ENCODE results near the gene PLAAT5. TPM values are rescaled to one million over a fixed set of nuclear protein-coding genes. Genes with fewer than 3 reads are reported as not detected.

PLAAT5 gene
- total RNA-seq, 1 experiment from 2014 or later, result 2.3 TPM

DNA sequence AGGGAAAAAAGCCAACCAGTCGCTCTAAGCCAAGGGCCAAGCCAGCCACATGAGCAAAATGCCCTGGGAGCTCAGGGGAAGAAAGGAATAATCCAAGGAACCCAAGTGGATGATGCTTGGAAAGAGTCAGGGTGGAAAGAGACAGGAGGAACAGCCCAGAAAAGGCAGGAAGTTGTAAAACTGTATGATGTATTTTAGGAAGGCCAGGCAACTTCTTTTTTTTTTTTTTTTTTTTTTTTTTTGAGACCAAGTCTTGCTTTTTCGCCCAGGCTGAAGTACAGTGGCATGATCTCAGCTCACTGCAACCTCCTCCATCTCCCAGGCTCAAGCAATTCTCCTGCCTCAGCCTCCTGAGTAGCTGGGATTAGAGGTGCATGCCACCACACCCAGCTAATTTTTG, 16.5 kb upstream of the PLAAT5 start:
- Mint-ChIP-seq H3K27ac (ENCODE audit: unreplicated experiment) (no peak overlapping the region), H3K4me1 (ENCODE audit: low read depth, unreplicated experiment) (no peaks in the 10 kb centered on the region), H3K4me3 (ENCODE audit: unreplicated experiment) (no peak overlapping the region), H3K27me3 (ENCODE audit: insufficient read depth, unreplicated experiment) (no peaks in the 10 kb centered on the region), H3K36me3 (ENCODE audit: insufficient read depth, unreplicated experiment) (no peaks in the 10 kb centered on the region), H3K9me3 (ENCODE audit: unreplicated experiment) (peaks cover 14% of the 10 kb centered on the region)
- ChIA-PET CTCF (interaction anchor here (1.2 to 2.5 kb wide), 4 partner anchors 14 to 86 kb away, joined by 4 to 22 read pairs (median 12); partner anchors contain the start of gene PLAAT5), POLR2A (no interaction called here)
- Histone ChIP-seq H3K27me3 (replicated peaks; ENCODE audit: control insufficient read depth, insufficient read depth, low read length) (no peaks in the 10 kb centered on the region), H3K4me3 (ENCODE audit: low read depth, low read length) (no peak overlapping the region), H3K4me1 (peaks cover 7% of the 10 kb centered on the region), H3K36me3 (ENCODE audit: control insufficient read depth, insufficient read depth, low read length) (no peaks in the 10 kb centered on the region), H3K9me3 (no peaks in the 10 kb centered on the region)
- intact Hi-C loops (cut with micrococcal nuclease; ENCODE audit: unreplicated experiment), result no loop called here
- TF ChIP-seq, protein P1, sequence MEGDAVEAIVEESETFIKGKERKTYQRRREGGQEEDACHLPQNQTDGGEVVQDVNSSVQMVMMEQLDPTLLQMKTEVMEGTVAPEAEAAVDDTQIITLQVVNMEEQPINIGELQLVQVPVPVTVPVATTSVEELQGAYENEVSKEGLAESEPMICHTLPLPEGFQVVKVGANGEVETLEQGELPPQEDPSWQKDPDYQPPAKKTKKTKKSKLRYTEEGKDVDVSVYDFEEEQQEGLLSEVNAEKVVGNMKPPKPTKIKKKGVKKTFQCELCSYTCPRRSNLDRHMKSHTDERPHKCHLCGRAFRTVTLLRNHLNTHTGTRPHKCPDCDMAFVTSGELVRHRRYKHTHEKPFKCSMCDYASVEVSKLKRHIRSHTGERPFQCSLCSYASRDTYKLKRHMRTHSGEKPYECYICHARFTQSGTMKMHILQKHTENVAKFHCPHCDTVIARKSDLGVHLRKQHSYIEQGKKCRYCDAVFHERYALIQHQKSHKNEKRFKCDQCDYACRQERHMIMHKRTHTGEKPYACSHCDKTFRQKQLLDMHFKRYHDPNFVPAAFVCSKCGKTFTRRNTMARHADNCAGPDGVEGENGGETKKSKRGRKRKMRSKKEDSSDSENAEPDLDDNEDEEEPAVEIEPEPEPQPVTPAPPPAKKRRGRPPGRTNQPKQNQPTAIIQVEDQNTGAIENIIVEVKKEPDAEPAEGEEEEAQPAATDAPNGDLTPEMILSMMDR (IDR thresholded peaks at IDR 0.05; ENCODE audit: insufficient read depth in 1 of 2, low read depth in 1 of 2, low read length in 1 of 2, severe bottlenecking in 1 of 2, unreplicated experiment in 1 of 2), result no peak
- DNase-seq, result no peak
- no TSS peak for BruUV-seq (replicated peaks)

GRCh38 chr11:63506876-63507275, 15.9 kb upstream of the PLAAT5 start:
- H3K4me1 Mint-ChIP-seq (ENCODE audit: low read depth, unreplicated experiment), result peaks cover 6% of the 10 kb centered on the region
- no peak overlapping the region for H3K27ac Mint-ChIP-seq (ENCODE audit: unreplicated experiment)

DNA sequence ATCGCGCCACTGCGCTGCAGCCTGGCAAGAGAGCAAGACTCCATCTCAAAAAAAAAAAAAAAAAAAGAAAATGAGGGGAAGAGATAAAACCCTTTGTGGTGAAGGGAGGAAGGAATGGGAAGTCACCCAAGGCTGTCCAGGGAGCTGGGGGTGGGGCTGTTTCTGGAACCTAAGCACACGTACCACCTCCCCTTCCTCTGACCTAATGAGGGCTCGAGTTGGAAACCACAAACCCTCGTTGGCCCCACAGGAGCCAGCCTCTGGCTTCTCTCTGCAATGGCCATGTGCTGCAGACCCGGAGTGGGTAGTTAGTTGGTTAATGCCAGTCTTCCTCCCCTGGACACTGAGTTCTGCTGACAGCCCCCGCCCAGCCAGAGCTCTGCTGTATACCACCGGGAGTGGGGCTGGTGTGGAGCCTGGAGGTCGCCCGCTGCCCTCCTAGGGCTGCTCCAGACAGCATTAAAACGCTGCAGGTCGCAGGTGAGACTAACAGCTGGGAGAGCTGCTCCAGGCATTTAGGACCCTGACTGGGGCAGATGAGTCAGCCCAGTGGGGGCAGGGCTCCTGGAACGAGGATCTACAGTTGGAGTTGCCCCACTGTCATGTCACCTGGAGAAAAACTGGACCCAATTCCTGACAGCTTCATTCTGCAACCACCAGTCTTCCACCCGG, 15.0 kb upstream of the PLAAT5 start, which contains the start of gene LGALS12:
Gene LGALS12, plus strand, starts transcription at position 228 of the 672 bp plus-strand sequence. Its CDS starts 375 bp downstream, at position 603.
- peaks cover 7% of the 10 kb centered on the region for H3K4me1 Mint-ChIP-seq (ENCODE audit: low read depth, unreplicated experiment)
- H3K4me1 ChIP-seq, result peaks cover 7% of the 10 kb centered on the region
- no peak within 1 kb of the TSS for H3K27ac Mint-ChIP-seq (ENCODE audit: unreplicated experiment)
- CTCF ChIA-PET, result interaction anchor here (1.0 kb wide), 1 partner anchor 27 kb away, joined by 4 read pairs; no protein-coding TSS in a partner anchor
- H3K4me3 Mint-ChIP-seq (ENCODE audit: unreplicated experiment), result no peak within 1 kb of the TSS
- no peaks in the 10 kb centered on the region for H3K36me3 ChIP-seq (ENCODE audit: control insufficient read depth, insufficient read depth, low read length)
- no peak within 1 kb of the TSS for H3K4me3 ChIP-seq (ENCODE audit: low read depth, low read length)
- POLR2A ChIA-PET, result no interaction called here
- H3K9me3 ChIP-seq, result no peaks in the 10 kb centered on the region
- no peaks in the 10 kb centered on the region for H3K27me3 ChIP-seq (replicated peaks; ENCODE audit: control insufficient read depth, insufficient read depth, low read length)
- TF ChIP-seq, protein P1 (IDR thresholded peaks at IDR 0.05; ENCODE audit: insufficient read depth in 1 of 2, low read depth in 1 of 2, low read length in 1 of 2, severe bottlenecking in 1 of 2, unreplicated experiment in 1 of 2), result no peak
- no peaks in the 10 kb centered on the region for H3K27me3 Mint-ChIP-seq (ENCODE audit: insufficient read depth, unreplicated experiment)
- BruUV-seq (replicated peaks), result no TSS peak
- DNase-seq, result no peak
- peaks cover 18% of the 10 kb centered on the region for H3K9me3 Mint-ChIP-seq (ENCODE audit: unreplicated experiment)
- no peaks in the 10 kb centered on the region for H3K36me3 Mint-ChIP-seq (ENCODE audit: insufficient read depth, unreplicated experiment)
- intact Hi-C loops (cut with micrococcal nuclease; ENCODE audit: unreplicated experiment), result no loop called here

More at GRCh38 chr11:63506876-63507275, 15.9 kb upstream of the PLAAT5 start:
- H3K27me3 Mint-ChIP-seq (ENCODE audit: insufficient read depth, unreplicated experiment), result no peaks in the 10 kb centered on the region
- H3K36me3 ChIP-seq (ENCODE audit: control insufficient read depth, insufficient read depth, low read length), result no peaks in the 10 kb centered on the region
- H3K9me3 Mint-ChIP-seq (ENCODE audit: unreplicated experiment), result peaks cover 18% of the 10 kb centered on the region
- H3K4me1 ChIP-seq, result peaks cover 7% of the 10 kb centered on the region
- ChIA-PET POLR2A (no interaction called here), CTCF (interaction anchor here (1.0 to 2.5 kb wide), 2 partner anchors 16 to 28 kb away, joined by 4 to 22 read pairs; partner anchors contain the start of gene PLAAT5)
- no peaks in the 10 kb centered on the region for H3K27me3 ChIP-seq (replicated peaks; ENCODE audit: control insufficient read depth, insufficient read depth, low read length)
- no peak for DNase-seq
- H3K9me3 ChIP-seq, result no peaks in the 10 kb centered on the region
- BruUV-seq (replicated peaks), result no TSS peak
- no peaks in the 10 kb centered on the region for H3K36me3 Mint-ChIP-seq (ENCODE audit: insufficient read depth, unreplicated experiment)
- TF ChIP-seq, protein P1 (IDR thresholded peaks at IDR 0.05; ENCODE audit: insufficient read depth in 1 of 2, low read depth in 1 of 2, low read length in 1 of 2, severe bottlenecking in 1 of 2, unreplicated experiment in 1 of 2), result no peak
- H3K4me3 Mint-ChIP-seq (ENCODE audit: unreplicated experiment), result no peak overlapping the region
- intact Hi-C loops (cut with micrococcal nuclease; ENCODE audit: unreplicated experiment), result no loop called here
- H3K4me3 ChIP-seq (ENCODE audit: low read depth, low read length), result no peak overlapping the region
